Heart left ventricle (tissue), 16 donors: Measurements from ENCODE around the gene DCTPP1. TPM values are rescaled to one million over a fixed set of nuclear protein-coding genes. Genes with fewer than 3 reads are reported as not detected.

Source experiments
- ATAC-seq, 4 donors: fragments of 200-7000 bp; cut with Tn5 transposase; one replicate each; pipeline ENCODE4 v1.9.1; 2020 to 2022; ENCODE audit warnings: moderate library complexity in 4 of 4, mild to moderate bottlenecking in 3 of 4, moderate number of reproducible peaks in 1 of 4
- DNase-seq, 5 donors: peaks; one replicate each; pipeline ENCODE4 v3.0.0-alpha.2; 2020
- H3K27ac ChIP-seq, 12 donors: fragments of 200-600 bp; sonication (generic) in 4 of 12; one replicate each; pipeline versions ENCODE4 v1.5.0 to v1.8.0; 2016 to 2022; ENCODE audit warnings: mild to moderate bottlenecking in 2 of 12
- H3K27me3 ChIP-seq, 9 donors: fragments of 200-600 bp; sonication (generic) in 2 of 9; one replicate each; pipeline versions ENCODE4 v1.5.1 to v1.8.0; 2016 to 2022; ENCODE audit warnings: mild to moderate bottlenecking in 3 of 9
- H3K36me3 ChIP-seq, 9 donors: fragments of 200-600 bp; sonication (generic) in 2 of 9; one replicate each; pipeline versions ENCODE4 v1.5.0 to v1.8.0; 2018 to 2022; ENCODE audit warnings: mild to moderate bottlenecking in 2 of 9
- H3K4me1 ChIP-seq, 12 donors: fragments of 200-600 bp; sonication (generic) in 4 of 12; one replicate each; pipeline versions ENCODE4 v1.5.0 to v1.8.0; 2016 to 2022; ENCODE audit warnings: mild to moderate bottlenecking in 3 of 12
- H3K4me3 ChIP-seq, 12 donors: fragments of 200-600 bp; sonication (generic) in 4 of 12; one replicate each; pipeline versions ENCODE4 v1.5.0 to v1.8.0; 2017 to 2022; ENCODE audit warnings: mild to moderate bottlenecking in 9 of 12, moderate library complexity in 4 of 12
- H3K9me3 ChIP-seq, 12 donors: fragments of 200-600 bp; sonication (generic) in 4 of 12; one replicate each; pipeline versions ENCODE4 v1.5.0 to v1.8.0; 2016 to 2022; ENCODE audit warnings: mild to moderate bottlenecking in 1 of 12
- CTCF ChIP-seq, 12 donors: fragments of 200-600 bp; sonication (generic) in 4 of 12; IDR thresholded peaks; one replicate each; pipeline versions ENCODE4 v1.5.0 to v1.8.0; 2018 to 2022; ENCODE audit warnings: antibody characterized with exemption in 12 of 12, mild to moderate bottlenecking in 5 of 12
- POLR2A ChIP-seq, 2 donors: fragments of 450-650 bp; IDR thresholded peaks; one replicate each; pipeline ENCODE4 v1.6.1; 2017; ENCODE audit warnings: antibody characterized with exemption in 2 of 2, mild to moderate bottlenecking in 2 of 2, moderate library complexity in 2 of 2
- WGBS, 4 donors: extraction: QIAGEN DNeasy Blood & Tissue Kit in 2 of 4; methylation state at CpG; one replicate each; pipeline versions ENCODE4 v1.1.5 to v1.1.7; 2013 to 2018; 5-methylcytosine and 5-hydroxymethylcytosine counted together
- intact Hi-C, 10 donors: fragments of 100-400 bp; cut with DNase I; formaldehyde crosslinking; loops; one replicate each; pipeline versions ENCODE4 v1.11.1 to v1.14.2; 2022
- polyA plus RNA-seq, 2 donors: library from polyadenylated mRNA; stranded (reverse); fragments of 200-250 nt; gene quantifications; one replicate each; pipeline ENCODE4 v1.2.3, GENCODE V29; 2013
- total RNA-seq, 9 donors: library from RNA; depleted of rRNA in 2 of 9; stranded (reverse); fragments of >200 nt in 2 of 9; fragmentation: NEBNext Ultra II Directional in 3 of 9; extraction: Animal tissue kit (Norgen Biotek cat#: 25700) in 3 of 9; gene quantifications; one replicate each; pipeline versions ENCODE4 v1.1.0 to v1.2.4, GENCODE V29; 2016 to 2023
- donor health status: ischemic (EF 13 %, LVEDD 7.1; RV severe dilation, severe dysfunction).
- donor health status: healthy with polysubstance abuse.
- donor health status: DM: no; HTN: yes; CAD: no.
- donor health status: DM: no; HTN: no; CAD: no.
- donor health status: ischemic (EF 25% LVEDD 6.9; RV normal size, moderate dysfunction).
- donor health status: ischemic (EF 25% LVEDD 5.7; RV mildly dilated, moderate dysfunction).
- donor health status: healthy.
- donor health status: DM: yes; HTN: yes; CAD: no.
- donor health status: ischemic (EF 35%, LVEDD 5.7; RV mildly dilated, moderate dysfunction).
- donor health status: nonischemic (EF 11% LVEDD 7.7; RV severe dilation, severe dysfunction).
- donor health status: DM: yes; HTN: yes; CAD: no.
- donor health status: PGD.
- donor health status: ischemic (EF 29% LVEDD 5.4; RV normal size, mild dysfunction).
- donor health status: nonischemic (EF 23%, LVEDD 6.1; RV moderate dilation, normal function).

The DCTPP1 gene
- total and polyA plus RNA-seq, 11 donors = 13.8 to 68.7 (median 28.4) TPM

DNA sequence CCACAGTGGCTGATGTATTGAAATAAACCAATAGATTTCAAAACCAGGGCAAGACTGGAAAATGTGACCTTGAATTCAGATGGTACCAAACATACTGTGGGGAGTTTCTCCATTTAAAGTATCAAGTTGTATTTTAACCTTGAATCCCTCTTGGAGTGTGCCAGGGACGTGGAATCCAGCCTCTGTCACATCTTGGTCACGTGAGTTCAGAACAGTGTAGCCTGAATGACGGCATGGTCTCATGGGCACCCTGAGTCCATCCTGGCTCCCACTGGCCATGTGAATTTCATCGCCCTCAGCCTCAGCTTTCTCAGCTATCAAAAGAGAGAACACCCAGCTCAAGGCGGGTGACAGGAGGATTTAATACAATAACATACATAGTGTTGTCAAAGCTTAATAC is 15.7 kb downstream of the DCTPP1 start:
- H3K36me3 ChIP-seq = peaks cover 0 to 35% (median 20%) of the 10 kb centered on the region in 9 donors
- H3K27ac ChIP-seq = peak overlapping the region in 7 of 12 donors; percentile 3 to 67 (median 38)
- no peak for DNase-seq
- peak in 2 of 4 donors; percentile 15 to 25 for ATAC-seq
- intact Hi-C loops = loop anchor here in 4 of 10 donors (10.0 kb wide), 4 partner anchors 59 to 349 kb away; partner anchors contain the start of genes ALDOA (in 2 of the 4), MAPK3 (in 2 of the 4), TBX6 (in 2 of the 4) and YPEL3 (in 2 of the 4)
- TF ChIP-seq CTCF (IDR thresholded peaks at IDR 0.05) (no peak), POLR2A (IDR thresholded peaks at IDR 0.05) (no peak)
- peaks cover 2 to 34% (median 14%) of the 10 kb centered on the region in 12 donors for H3K4me1 ChIP-seq
- no peaks in the 10 kb centered on the region for H3K9me3 ChIP-seq
- no peak overlapping the region for H3K4me3 ChIP-seq
- WGBS, 4 donors = 60 to 74% (median 63%) methylated on average over 5 of the region's 5 CpGs
- no peaks in the 10 kb centered on the region for H3K27me3 ChIP-seq

GRCh38 chr16:30413112-30413806 is 16.6 kb downstream of the DCTPP1 start:
- WGBS, 4 donors = 86 to 93% (median 89%) methylated on average over 6 of the region's 6 CpGs
- Histone ChIP-seq H3K27ac (peak overlapping the region in 4 of 12 donors; percentile 38 to 67 (median 46)), H3K27me3 (no peaks in the 10 kb centered on the region), H3K9me3 (no peaks in the 10 kb centered on the region), H3K4me3 (no peak overlapping the region), H3K36me3 (peaks cover 0 to 35% (median 20%) of the 10 kb centered on the region in 9 donors), H3K4me1 (peaks cover 3 to 39% (median 19%) of the 10 kb centered on the region in 12 donors)
- DNase-seq (no peak), ATAC-seq (no peak)
- intact Hi-C loops = loop anchor here in 4 of 10 donors (10.0 kb wide), 4 partner anchors 58 to 348 kb away; partner anchors contain the start of genes ALDOA (in 2 of the 4), MAPK3 (in 2 of the 4), TBX6 (in 2 of the 4) and YPEL3 (in 2 of the 4)
- no peak for TF ChIP-seq CTCF (IDR thresholded peaks at IDR 0.05)
- no peak for TF ChIP-seq POLR2A (IDR thresholded peaks at IDR 0.05)

DNA sequence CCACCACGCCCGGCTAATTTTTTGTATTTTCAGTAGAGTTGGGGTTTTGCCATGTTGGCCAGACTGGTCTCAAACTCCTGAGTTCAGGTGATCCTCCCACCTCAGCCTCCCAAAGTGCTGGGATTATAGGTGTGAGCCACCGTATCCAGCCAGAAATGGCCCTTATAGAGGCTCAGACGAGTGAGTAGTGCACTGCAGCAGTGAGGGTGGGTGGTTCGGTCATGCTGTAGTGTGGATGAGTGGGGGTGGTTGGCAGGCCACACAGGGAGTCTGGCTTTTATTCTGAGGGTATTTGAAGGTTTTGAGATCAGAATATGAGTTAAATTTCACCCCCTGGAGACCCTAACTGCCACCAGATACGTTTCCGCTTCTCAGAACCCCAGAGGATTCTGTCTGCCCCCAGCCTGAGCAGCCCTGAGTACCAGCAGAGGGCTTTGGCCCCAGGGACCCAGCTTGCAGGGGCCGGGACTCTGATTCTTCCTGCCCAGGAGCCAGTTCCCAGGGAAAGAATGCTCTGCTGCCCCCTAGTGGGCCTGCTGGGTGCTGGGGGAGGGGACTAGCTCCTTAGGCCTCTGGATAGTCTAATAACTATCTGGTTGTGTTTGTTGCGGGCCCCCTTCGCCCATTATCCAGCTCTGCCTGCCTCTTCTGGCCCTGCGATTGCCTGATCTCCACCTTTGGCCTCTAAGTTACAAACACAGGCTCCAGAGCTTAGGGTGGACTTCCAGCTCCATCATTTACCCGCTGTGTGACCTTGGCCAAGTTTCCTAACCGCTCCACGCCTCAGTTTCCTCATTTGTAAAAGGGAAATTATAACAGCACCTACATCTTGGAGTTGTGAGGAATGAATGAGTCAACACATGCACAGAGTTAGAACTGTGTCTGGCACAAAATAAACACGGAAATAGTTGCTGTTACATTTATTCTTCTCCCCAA is 20.4 kb downstream of the DCTPP1 start:
- DNase-seq (peak; percentile 89 to 94 (median 90)), ATAC-seq (peak; percentile 66 to 82 (median 74))
- Histone ChIP-seq H3K4me3 (peak overlapping the region in 3 of 12 donors; percentile 0 to 16 (median 13)), H3K27ac (peak overlapping the region in 9 of 12 donors; percentile 0 to 50 (median 38)), H3K4me1 (peaks cover 0 to 36% (median 17%) of the 10 kb centered on the region in 12 donors), H3K27me3 (no peaks in the 10 kb centered on the region), H3K36me3 (peaks cover 0 to 34% (median 20%) of the 10 kb centered on the region in 9 donors), H3K9me3 (no peaks in the 10 kb centered on the region)
- intact Hi-C loops = loop anchor here in 7 of 10 donors (5.0 to 10.0 kb wide), 8 partner anchors 42 to 345 kb away; partner anchors contain the start of genes TBX6 (in 4 of the 7), YPEL3 (in 3 of the 7), ALDOA (in 2 of the 7) and MAPK3 (in 2 of the 7)
- 40 to 47% (median 42%) methylated on average over 14 to 15 of the region's 15 CpGs for WGBS, 4 donors
- TF ChIP-seq POLR2A (IDR thresholded peaks at IDR 0.05) = no peak
- peak; percentile 92 to 98 (median 96) for TF ChIP-seq CTCF (IDR thresholded peaks at IDR 0.05)
